ENCODE measurements around the gene NIFK.

Gene NIFK

GRCh38 chr2:121736462-121737336 lies at the start of gene NIFK:
Gene NIFK (minus strand): TSS chr2:121736875. CDS start chr2:121736850, 25 bp downstream.
- peaks cover 3% of the 10 kb centered on the region for H3K79me2 ChIP-seq
- H3K27ac ChIP-seq, result peak within 1 kb of the TSS; percentile 85
- TF ChIP-seq CTCF (IDR thresholded peaks at IDR 0.05), result no peak
- H3K9ac ChIP-seq, result peak within 1 kb of the TSS; percentile 78
- peak within 1 kb of the TSS; percentile 65 for H3K4me2 ChIP-seq (ENCODE audit: low read length)
- no peaks in the 10 kb centered on the region for H3K4me1 ChIP-seq
- H3K36me3 ChIP-seq (ENCODE audit: control insufficient read depth, insufficient read depth, low read length), result no peaks in the 10 kb centered on the region
- H3K27me3 ChIP-seq (ENCODE audit: control insufficient read depth, insufficient read depth, low read length), result no peaks in the 10 kb centered on the region
- no peaks in the 10 kb centered on the region for H3K9me3 ChIP-seq (ENCODE audit: control insufficient read depth, low read length)
- peak within 1 kb of the TSS; percentile 85 for H3K4me3 ChIP-seq (ENCODE audit: low read depth, low read length)
- H2AFZ ChIP-seq, result peak within 1 kb of the TSS; percentile 94

GRCh38 chr2:121783180-121783579 lies 46.5 kb upstream of the NIFK start:
- H3K4me1 ChIP-seq, result no peaks in the 10 kb centered on the region
- H3K27me3 ChIP-seq (ENCODE audit: control insufficient read depth, insufficient read depth, low read length), result no peaks in the 10 kb centered on the region
- no peak for TF ChIP-seq CTCF (IDR thresholded peaks at IDR 0.05)
- H3K9ac ChIP-seq, result no peak overlapping the region
- H2AFZ ChIP-seq, result no peak overlapping the region
- no peak overlapping the region for H3K4me2 ChIP-seq (ENCODE audit: low read length)
- H3K27ac ChIP-seq, result no peak overlapping the region
- no peaks in the 10 kb centered on the region for H3K79me2 ChIP-seq
- H3K4me3 ChIP-seq (ENCODE audit: low read depth, low read length), result no peak overlapping the region
- H3K9me3 ChIP-seq (ENCODE audit: control insufficient read depth, low read length), result no peaks in the 10 kb centered on the region
- no peaks in the 10 kb centered on the region for H3K36me3 ChIP-seq (ENCODE audit: control insufficient read depth, insufficient read depth, low read length)

- no peaks in the 10 kb centered on the region for H3K4me1 ChIP-seq
- no peaks in the 10 kb centered on the region for H3K27me3 ChIP-seq (ENCODE audit: control insufficient read depth, insufficient read depth, low read length)
- H2AFZ ChIP-seq, result no peak overlapping the region
- no peak overlapping the region for H3K27ac ChIP-seq
- H3K9ac ChIP-seq, result no peak overlapping the region
- H3K4me3 ChIP-seq (ENCODE audit: low read depth, low read length), result no peak overlapping the region
- H3K4me2 ChIP-seq (ENCODE audit: low read length), result no peak overlapping the region
- no peak for TF ChIP-seq CTCF (IDR thresholded peaks at IDR 0.05)
- no peaks in the 10 kb centered on the region for H3K79me2 ChIP-seq
- H3K9me3 ChIP-seq (ENCODE audit: control insufficient read depth, low read length), result no peaks in the 10 kb centered on the region
- H3K36me3 ChIP-seq (ENCODE audit: control insufficient read depth, insufficient read depth, low read length), result no peaks in the 10 kb centered on the region
Measured at GRCh38 chr2:121778741-121779487, 42.2 kb upstream of the NIFK start.

GRCh38 chr2:121777699-121778058 lies 41.0 kb upstream of the NIFK start:
- Histone ChIP-seq H3K79me2 (no peaks in the 10 kb centered on the region), H3K4me3 (ENCODE audit: low read depth, low read length) (no peak overlapping the region), H2AFZ (no peak overlapping the region), H3K27me3 (ENCODE audit: control insufficient read depth, insufficient read depth, low read length) (no peaks in the 10 kb centered on the region), H3K4me2 (ENCODE audit: low read length) (no peak overlapping the region), H3K9me3 (ENCODE audit: control insufficient read depth, low read length) (no peaks in the 10 kb centered on the region), H3K4me1 (no peaks in the 10 kb centered on the region), H3K36me3 (ENCODE audit: control insufficient read depth, insufficient read depth, low read length) (no peaks in the 10 kb centered on the region), H3K9ac (no peak overlapping the region), H3K27ac (no peak overlapping the region)
- TF ChIP-seq CTCF (IDR thresholded peaks at IDR 0.05), result no peak
